HG02798 (cell line): ENCODE measurements around the gene PIK3R3.

Experiments used
- ATAC-seq: cut with Tn5 transposase; IDR thresholded peaks from one replicate; pipeline ENCODE4 v1.9.1; 2021; ENCODE audit warnings: mild to moderate bottlenecking; ENCODE audit not compliant: unreplicated experiment, poor library complexity

The PIK3R3 gene

DNA sequence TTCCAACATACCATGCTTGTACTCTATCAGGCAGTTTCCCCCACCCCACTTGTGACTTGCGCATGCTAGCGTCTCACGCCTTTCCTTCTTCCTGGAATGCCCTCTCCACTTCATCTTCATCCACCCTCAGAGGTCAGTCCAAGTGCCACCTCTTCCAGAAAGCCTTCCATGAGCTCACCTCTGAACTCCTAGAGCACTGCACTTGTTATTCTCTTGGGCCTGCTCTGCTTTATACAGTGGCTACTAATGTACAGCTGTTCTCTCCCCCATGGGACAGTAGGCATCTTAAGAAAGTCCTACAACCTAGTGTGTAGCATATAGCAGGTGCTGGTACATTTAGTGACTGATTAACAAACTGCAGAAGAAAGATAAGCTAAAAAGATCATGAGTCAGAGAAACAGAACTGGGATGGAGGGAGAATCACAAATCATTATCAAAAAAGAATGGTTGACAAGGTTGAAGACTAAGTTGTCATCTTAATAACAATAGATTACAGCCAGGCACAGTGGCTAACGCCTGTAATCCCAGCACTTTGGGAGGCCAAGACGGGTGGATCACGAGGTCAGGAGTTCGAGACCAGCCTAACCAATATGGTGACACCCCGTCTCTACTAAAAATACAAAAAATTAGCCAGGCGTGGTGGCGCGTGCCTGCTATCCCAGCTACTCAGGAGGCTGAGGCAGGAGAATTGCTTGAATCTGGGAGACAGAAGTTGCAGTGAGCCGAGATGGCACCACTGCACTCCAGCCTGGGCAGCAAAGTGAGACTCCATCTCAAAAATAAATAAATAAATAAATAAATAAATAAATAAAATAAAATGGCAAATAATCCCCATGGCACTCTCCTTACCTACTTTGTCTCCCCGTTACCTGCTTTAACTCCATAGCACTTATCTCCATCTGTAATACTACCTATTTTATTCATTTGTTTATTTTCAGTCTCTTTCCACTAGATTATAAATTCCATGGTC lies 26.2 kb upstream of the PIK3R3 start:
- peak; percentile 71 for ATAC-seq

- no peak for ATAC-seq
Measured at GRCh38 chr1:46157916-46158311, 25.5 kb upstream of the PIK3R3 start.

DNA sequence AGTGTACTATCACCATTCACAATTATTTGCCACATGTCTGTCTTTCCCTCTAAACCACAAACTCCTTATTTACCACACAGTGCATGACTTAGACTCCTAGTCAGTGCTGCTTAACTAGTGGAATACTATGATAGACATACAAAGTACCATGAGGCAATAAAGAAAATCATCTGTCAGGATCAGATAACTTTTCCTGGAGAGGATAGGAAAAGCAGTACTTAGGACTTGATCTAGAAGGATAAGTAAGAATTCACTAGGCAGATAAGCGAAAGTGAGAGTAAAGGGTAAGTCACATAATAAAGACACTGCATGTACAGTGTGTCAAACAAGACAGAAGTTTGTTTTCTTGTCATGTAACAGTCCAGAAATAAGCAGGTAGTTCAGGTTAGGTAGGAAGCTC lies 21.3 kb upstream of the PIK3R3 start:
- no peak for ATAC-seq

DNA sequence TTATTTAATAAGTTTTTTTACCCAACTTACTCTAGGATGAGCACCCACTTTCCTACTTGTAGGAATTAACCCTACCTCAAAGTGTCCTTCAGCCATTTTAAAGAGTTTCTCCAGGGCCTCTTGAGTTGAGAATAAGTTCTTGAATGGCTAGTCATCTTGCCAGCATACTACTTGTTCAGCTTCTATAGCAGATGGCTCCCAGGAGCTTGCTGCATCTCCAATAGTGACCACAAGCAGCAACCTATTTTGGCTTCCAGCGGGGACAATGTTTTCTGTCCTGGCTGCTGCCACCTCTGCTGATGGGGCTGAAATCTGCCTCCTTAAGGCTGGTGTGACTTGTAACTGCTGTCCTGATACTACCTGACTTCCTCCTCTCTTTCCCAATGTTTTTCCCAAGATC lies 20.8 kb upstream of the PIK3R3 start:
- no peak for ATAC-seq

- ATAC-seq, result no peak
Measured at GRCh38 chr1:46152016-46152415, 19.6 kb upstream of the PIK3R3 start.

- ATAC-seq, result no peak
Measured at GRCh38 chr1:46150085-46150484, 17.7 kb upstream of the PIK3R3 start.

- ATAC-seq, result no peak
Measured at GRCh38 chr1:46148318-46148717, 15.9 kb upstream of the PIK3R3 start.

DNA sequence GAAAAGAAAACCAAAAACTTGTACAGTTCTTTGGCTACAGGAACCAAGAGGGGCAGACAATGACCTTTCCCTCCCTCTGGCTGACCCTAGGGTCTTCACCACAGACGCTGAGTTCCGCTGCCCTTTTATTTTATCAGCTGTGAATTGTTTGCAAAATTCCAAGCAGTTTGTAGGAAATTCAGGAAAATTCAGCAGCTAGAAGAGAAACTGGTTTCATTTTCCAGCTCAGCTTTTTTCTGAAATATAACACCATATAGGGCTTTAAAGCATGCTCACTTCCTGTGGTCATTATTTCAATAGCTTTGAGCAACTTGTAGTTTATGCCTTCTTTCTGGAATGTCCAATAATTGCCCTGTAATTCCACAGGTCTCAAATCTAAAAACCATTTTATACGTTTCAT lies 5.5 kb upstream of the PIK3R3 start:
- ATAC-seq, result no peak

DNA sequence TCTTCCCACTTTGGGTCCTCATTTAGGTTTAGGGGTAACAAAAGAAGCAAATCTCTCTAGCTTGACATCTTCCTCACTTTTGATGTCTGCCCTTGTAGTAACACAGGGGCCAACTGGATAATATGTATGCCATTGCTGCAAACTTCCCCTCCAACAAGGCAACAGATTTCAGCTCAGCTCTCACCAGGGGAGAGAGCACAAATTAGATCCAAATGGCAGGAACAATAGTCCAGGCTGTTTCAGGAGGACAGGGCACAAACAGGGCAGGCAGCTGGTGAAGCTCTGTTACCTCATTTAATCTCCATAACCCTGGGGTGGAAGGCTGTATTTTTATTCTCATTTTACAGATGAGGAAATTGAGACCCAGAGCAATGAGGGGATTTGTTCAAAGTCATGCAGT lies 4.3 kb upstream of the PIK3R3 start:
- no peak for ATAC-seq

- no peak for ATAC-seq
Measured at GRCh38 chr1:46134660-46135331, 2.4 kb upstream of the PIK3R3 start.

- ATAC-seq, result no peak
Measured at GRCh38 chr1:46133781-46134350, 1.4 kb upstream of the PIK3R3 start.

- ATAC-seq, result peak; percentile 53
Measured at GRCh38 chr1:46133181-46133658, 791 bp upstream of the PIK3R3 start.

- no peak for ATAC-seq
Measured at GRCh38 chr1:46131712-46132528, 509 bp downstream of the PIK3R3 start.

DNA sequence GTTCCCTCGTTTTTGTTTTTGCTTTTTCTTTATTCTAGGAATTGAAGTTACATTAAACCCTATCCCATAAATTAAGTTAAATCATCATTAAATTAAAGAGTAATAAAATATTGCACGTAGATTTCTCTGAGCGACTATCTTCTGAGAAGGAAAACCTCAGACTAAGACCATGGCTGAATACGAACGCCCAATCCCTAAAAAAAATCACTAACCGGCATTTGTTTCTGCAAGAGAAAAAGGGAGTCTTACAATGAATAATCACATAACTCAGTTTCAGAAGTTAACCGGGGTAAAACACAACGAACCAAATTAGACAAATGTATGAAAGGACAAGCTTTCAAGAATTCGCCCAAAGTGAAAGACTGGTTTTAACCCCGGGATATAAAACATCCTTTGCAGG lies 1.3 kb downstream of the PIK3R3 start:
- no peak for ATAC-seq

DNA sequence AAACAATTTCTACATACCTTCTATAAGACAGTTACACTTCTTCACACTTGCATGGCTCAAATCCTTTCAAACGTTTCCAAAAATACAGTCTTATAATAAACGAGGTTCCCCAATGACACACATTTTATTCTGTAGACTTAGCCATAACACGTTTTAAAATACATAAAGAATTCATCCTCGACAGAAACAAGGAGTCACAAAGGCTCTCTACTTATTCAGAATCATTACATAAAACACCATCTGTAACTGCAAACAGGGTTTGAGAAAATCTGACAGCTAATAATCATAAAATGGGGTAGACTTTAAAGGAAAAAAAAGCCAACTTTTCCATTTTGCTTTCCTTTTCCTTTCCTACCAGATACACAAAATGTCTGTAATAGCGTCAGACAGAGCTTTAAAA lies 1.8 kb downstream of the PIK3R3 start:
- no peak for ATAC-seq

DNA sequence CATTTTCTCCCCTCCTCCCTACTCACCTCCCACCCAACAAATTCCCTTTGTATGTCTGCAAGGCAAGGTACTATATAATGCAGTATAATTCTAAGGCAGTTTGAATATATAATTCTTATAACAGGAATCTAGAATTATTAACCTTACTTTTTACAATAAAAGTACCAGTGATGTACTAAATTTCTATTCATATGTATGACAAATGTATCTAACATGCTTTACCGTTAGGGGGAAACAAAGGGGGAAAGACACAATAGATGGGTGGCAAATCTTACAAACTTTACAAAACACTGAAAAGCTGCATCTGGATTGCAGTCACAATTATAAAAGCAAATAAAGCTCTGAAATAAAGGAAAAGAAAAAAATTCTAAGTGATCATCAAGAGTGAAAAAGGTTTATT lies 2.3 kb downstream of the PIK3R3 start:
- ATAC-seq, result no peak

DNA sequence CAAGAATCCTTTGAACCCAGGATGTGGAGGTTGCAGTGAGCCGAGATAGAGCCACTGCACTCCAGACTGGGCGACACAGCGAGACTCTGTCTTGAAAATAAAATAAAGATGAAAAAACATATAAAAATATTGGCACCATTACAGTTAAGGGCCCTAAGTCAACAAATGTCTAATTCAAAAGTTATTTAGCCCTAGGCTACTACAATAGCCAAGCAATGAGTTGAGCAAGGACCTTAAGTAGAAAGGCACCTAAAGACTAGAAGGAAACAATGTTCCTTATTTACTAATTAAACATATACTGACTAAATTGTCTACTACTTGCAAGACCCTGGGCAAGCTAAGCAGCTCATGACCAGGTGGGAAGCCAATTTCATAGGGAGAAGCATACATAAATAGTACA lies 4.1 kb downstream of the PIK3R3 start:
- no peak for ATAC-seq

DNA sequence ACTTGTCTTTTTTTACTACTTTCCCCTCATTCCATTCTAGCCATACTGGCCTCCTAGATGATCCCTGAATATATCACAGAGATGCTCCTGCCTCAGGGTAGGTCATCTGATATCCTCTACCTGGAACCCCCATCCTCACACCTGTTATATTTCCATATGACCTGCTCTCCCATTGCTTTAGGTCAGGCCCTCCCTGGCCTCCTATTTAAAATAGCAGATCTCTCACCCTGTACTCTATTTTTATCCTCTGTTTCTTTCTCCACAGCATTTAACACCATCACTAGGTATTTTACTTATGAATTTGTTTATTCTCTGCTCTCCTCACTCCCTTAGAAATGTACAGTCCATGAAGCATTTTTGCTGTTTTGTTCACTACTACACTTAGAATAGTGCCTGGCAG lies 13.6 kb downstream of the PIK3R3 start:
- ATAC-seq, result no peak

DNA sequence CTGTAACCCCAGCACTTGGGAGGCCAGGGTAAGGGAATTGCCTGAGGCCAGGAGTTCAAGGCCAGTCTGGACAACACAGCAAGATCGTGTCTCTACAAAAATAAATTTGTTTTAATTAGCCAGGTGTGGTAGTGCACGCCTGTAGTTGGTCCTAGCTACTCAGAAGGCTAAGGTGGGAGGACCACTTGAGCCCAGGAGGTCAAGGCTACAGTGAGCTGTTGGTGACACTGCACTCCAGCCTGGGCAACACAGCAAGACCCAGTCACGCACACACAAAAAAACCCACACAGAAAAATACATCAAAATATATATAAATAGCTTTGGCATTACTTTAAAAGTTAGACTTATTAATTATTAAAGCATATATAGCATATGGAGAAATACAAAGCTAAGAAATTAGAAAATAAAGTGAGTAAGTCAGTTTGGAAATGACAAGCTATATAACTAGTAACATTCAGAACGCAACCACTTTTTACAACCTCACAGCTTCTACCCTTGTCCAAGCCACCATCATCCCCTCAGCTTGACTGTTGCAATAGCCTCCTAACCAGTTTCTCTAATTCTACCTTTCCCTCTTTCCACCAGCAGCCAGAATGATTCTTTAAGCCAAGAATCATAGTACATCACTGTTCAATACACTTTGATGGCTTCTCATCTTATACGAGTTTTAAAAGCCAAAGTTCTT lies 14.5 kb downstream of the PIK3R3 start:
- no peak for ATAC-seq
